K562 (cell line): ENCODE results near the gene DHRS13. TPM values are rescaled to one million over a fixed set of nuclear protein-coding genes. Genes with fewer than 3 reads are reported as not detected.

Experiments used
- AFF1 ChIP-seq, 2 experiments: fragments of 450-650 bp; IDR thresholded peaks; 2 replicates each; pipeline ENCODE4 v1.6.1; 2018; ENCODE audit warnings: mild to moderate bottlenecking in 2 of 2, low read depth in 1 of 2; ENCODE audit not compliant: partially characterized antibody in 2 of 2
- CAMTA2 ChIP-seq: fragments of 250-450 bp; sonication (Bioruptor Pico); conservative IDR thresholded peaks from 2 replicates; pipeline ENCODE4 v1.5.1; 2022
- CBX3 ChIP-seq, 2 experiments: IDR thresholded peaks; 1 replicate in 1 of 2; 2 replicates in 1 of 2; pipeline ENCODE4 v1.6.1; 2012; ENCODE audit warnings: inconsistent platforms in 2 of 2, low read length in 2 of 2, borderline replicate concordance in 1 of 2, control low read depth in 1 of 2
- CEBPG ChIP-seq, 3 experiments: fragments of 200-800 bp in 1 of 3; sonication (Bioruptor generic) in 1 of 3; sonication (generic) in 1 of 3; formaldehyde crosslinking in 1 of 3; IDR thresholded peaks in 2 of 3; conservative IDR thresholded peaks in 1 of 3; 2 replicates each; pipeline versions ENCODE4 v1.6.1 to v1.8.0; 2016 to 2022; ENCODE audit warnings: missing compliant biosample characterization in 2 of 3, missing genetic modification characterization in 2 of 3, mild to moderate bottlenecking in 1 of 3, missing genetic modification reagents in 1 of 3
- ESRRA ChIP-seq: fragments of 450-650 bp; IDR thresholded peaks from 2 replicates; pipeline ENCODE4 v1.6.1; 2014; ENCODE audit warnings: low read depth, mild to moderate bottlenecking, moderate library complexity, borderline replicate concordance
- FOXK1 ChIP-seq: sonication (generic); formaldehyde crosslinking; IDR thresholded peaks from 2 replicates; pipeline ENCODE4 v1.8.0; 2022; ENCODE audit warnings: missing genetic modification reagents, mild to moderate bottlenecking, borderline replicate concordance
- IFI16 ChIP-seq: fragments of 250-450 bp; sonication (Bioruptor Pico); IDR thresholded peaks from 2 replicates; pipeline ENCODE4 v2.1.2; 2022; ENCODE audit warnings: mild to moderate bottlenecking, inconsistent platforms
- KDM1A ChIP-seq, 2 experiments: fragments of 450-650 bp; IDR thresholded peaks; 2 replicates each; pipeline ENCODE4 v1.6.1; 2016; ENCODE audit warnings: mild to moderate bottlenecking in 2 of 2
- NCOR1 ChIP-seq: fragments of 450-650 bp; IDR thresholded peaks from 2 replicates; pipeline ENCODE4 v1.6.1; 2016; ENCODE audit warnings: mild to moderate bottlenecking, moderate library complexity
- NEUROD1 ChIP-seq: fragments of 150-350 bp; IDR thresholded peaks from 2 replicates; pipeline ENCODE4 v1.6.1; 2014; ENCODE audit warnings: borderline replicate concordance, low read length, low read depth; ENCODE audit not compliant: partially characterized antibody
- PML ChIP-seq: IDR thresholded peaks from 2 replicates; pipeline ENCODE4 v1.6.1; 2012; ENCODE audit warnings: low read length, inconsistent platforms
- RCOR1 ChIP-seq, 2 experiments: IDR thresholded peaks; 2 replicates each; pipeline ENCODE4 v1.6.1; 2012; ENCODE audit warnings: low read depth in 2 of 2, low read length in 2 of 2, borderline replicate concordance in 1 of 2, improper control_type of control experiment in 1 of 2
- SMAD4 ChIP-seq: fragments of 250-450 bp; sonication (Bioruptor Pico); conservative IDR thresholded peaks from 2 replicates; pipeline ENCODE4 v1.8.0; 2021; ENCODE audit warnings: inconsistent platforms, mild to moderate bottlenecking, moderate library complexity
- THAP7 ChIP-seq: fragments of 250-450 bp; sonication (Bioruptor Pico); IDR thresholded peaks from 2 replicates; pipeline ENCODE4 v1.5.0; 2021
- ZBTB5 ChIP-seq: fragments of 450-650 bp; IDR thresholded peaks from 2 replicates; pipeline ENCODE4 v1.6.1; 2017; ENCODE audit warnings: antibody characterized with exemption
- ZBTB8A ChIP-seq: fragments of 450-650 bp; IDR thresholded peaks from 2 replicates; pipeline ENCODE4 v1.6.1; 2018; ENCODE audit warnings: mild to moderate bottlenecking, moderate library complexity; ENCODE audit not compliant: partially characterized antibody
- ZNF146 ChIP-seq: IDR thresholded peaks from one replicate; pipeline ENCODE4 v1.6.1; 2018; ENCODE audit warnings: missing compliant biosample characterization; ENCODE audit not compliant: unreplicated experiment
- ZNF232 ChIP-seq: sonication (generic); formaldehyde crosslinking; IDR thresholded peaks from 2 replicates; pipeline ENCODE4 v1.8.0; 2022; ENCODE audit warnings: mild to moderate bottlenecking, missing genetic modification reagents
- ZNF586 ChIP-seq: fragments of 450-650 bp; formaldehyde crosslinking; conservative IDR thresholded peaks from 2 replicates; pipeline ENCODE4 v1.4.0; 2020; ENCODE audit warnings: mild to moderate bottlenecking, moderate library complexity
- ZNF79 ChIP-seq: fragments of 250-450 bp; sonication (Bioruptor Pico); IDR thresholded peaks from 2 replicates; pipeline ENCODE4 v1.4.0; 2020; ENCODE audit warnings: low read depth, mild to moderate bottlenecking, moderate library complexity
- polyA plus RNA-seq, 8 experiments: library from polyadenylated mRNA; depleted of rRNA in 4 of 8; stranded (reverse) in 5 of 8; unstranded in 3 of 8; fragments of >200 nt; fragmentation: Nextera tagmentation in 2 of 8; fragmentation: Illumina TruSeq in 1 of 8; extraction: Ambion mirVana in 2 of 8; extraction: Trizol in 1 of 8; gene quantifications; 2 replicates each; pipeline versions ENCODE4 v1.2.1 to v1.2.3, GENCODE V29; 2011 to 2014; ENCODE audit warnings: inconsistent platforms in 1 of 8, missing spikeins in 1 of 8
- total RNA-seq, 7 experiments: library from RNA; depleted of rRNA in 6 of 7; stranded (reverse); fragments of >200 nt in 6 of 7; fragmentation: Illumina TruSeq in 2 of 7; extraction: Trizol in 2 of 7; gene quantifications; 2 replicates each; pipeline versions ENCODE4 v1.2.1 to v1.2.3, GENCODE V29; 2011 to 2021; ENCODE audit warnings: low replicate concordance in 1 of 7

DHRS13 gene
- total and polyA plus RNA-seq, 9 of the 15 experiments (the other 6 are each of a cell fraction or from before 2014, with no cell fraction given) = 0.32 to 52.3 (median 34.3) TPM; not detected in 1

- no peak for TF ChIP-seq ZNF146 (CRISPR knock-in tag)
- no peak for TF ChIP-seq ZBTB8A
- TF ChIP-seq SMAD4 (CRISPR knock-in tag) = peak; percentile 99
- TF ChIP-seq ZNF79 (CRISPR knock-in tag) = no peak; the same call in 1 of the 2 replicates
- TF ChIP-seq AFF1 (IDR thresholded peaks at IDR 0.05; ENCODE audit: low read depth in 1 of 2, partially characterized antibody in 2 of 2) = peak in 1 of 2 experiments; percentile 95
- no peak for TF ChIP-seq ZNF232 (CRISPR knock-in tag)
- peak; percentile 99 for TF ChIP-seq KDM1A (IDR thresholded peaks at IDR 0.05)
- TF ChIP-seq NEUROD1 = peak; percentile 96
- peak; percentile 100 for TF ChIP-seq NCOR1
- TF ChIP-seq PML = peak; percentile 99
- TF ChIP-seq CAMTA2 (CRISPR knock-in tag) = 0 out of 2 replicates have a peak, but pooled peaks have one; percentile 34
- TF ChIP-seq RCOR1 (IDR thresholded peaks at IDR 0.05; ENCODE audit: borderline replicate concordance in 1 of 2, low read depth in 2 of 2, low read length in 2 of 2) = peak; percentile 91 to 97; a peak in 3 of 4 replicates
- TF ChIP-seq THAP7 (CRISPR knock-in tag) = no peak
- TF ChIP-seq CEBPG (CRISPR knock-in tag; IDR thresholded peaks at IDR 0.05) = no peak
- TF ChIP-seq CEBPG (tag; conservative IDR thresholded peaks at IDR 0.05 in 1 of 2, IDR thresholded peaks at IDR 0.05 in 1 of 2) = no peak
- no peak for TF ChIP-seq FOXK1 (CRISPR knock-in tag)
- peak in 1 of 2 experiments; percentile 82; a peak in 2 of 3 replicates for TF ChIP-seq CBX3 (IDR thresholded peaks at IDR 0.05; ENCODE audit: borderline replicate concordance in 1 of 2, low read length in 2 of 2)
- no peak for TF ChIP-seq ZNF586 (CRISPR knock-in tag)
- peak; percentile 79 for TF ChIP-seq IFI16 (CRISPR knock-in tag)
- peak; percentile 85; the same call in 1 of the 2 replicates for TF ChIP-seq ESRRA
- TF ChIP-seq ZBTB5 = no peak
Observed at GRCh38 chr17:28864991-28865849, 37.7 kb downstream of the DHRS13 start (continued).
